Prostate gland (tissue), 2 donors: ENCODE results near the gene PHIP. TPM values are rescaled to one million over a fixed set of nuclear protein-coding genes. Genes with fewer than 3 reads are reported as not detected.

ENCODE experiments used
- DNase-seq: peaks from one replicate; pipeline ENCODE4 v3.0.0-alpha.2; 2019; ENCODE audit warnings: low spot score
- H3K27ac ChIP-seq, 2 donors: fragments of 200-600 bp; sonication (generic); 2 replicates each; pipeline ENCODE4 v1.5.1; 2017 to 2019
- H3K27me3 ChIP-seq: fragments of 200-600 bp; sonication (generic); replicated peaks from 2 replicates; pipeline ENCODE4 v1.5.1; 2019; ENCODE audit not compliant: insufficient read depth
- H3K36me3 ChIP-seq, 2 donors: fragments of 200-600 bp; sonication (generic); 1 replicate in 1 of 2; 2 replicates in 1 of 2; pipeline versions ENCODE4 v1.5.1 to v1.8.1; 2017 to 2019
- H3K4me1 ChIP-seq: fragments of 200-600 bp; sonication (generic); replicated peaks from 2 replicates; pipeline ENCODE4 v1.5.1; 2019
- H3K4me3 ChIP-seq, 2 donors: fragments of 200-600 bp; sonication (generic); 2 replicates each; pipeline ENCODE4 v1.5.1; 2017 to 2019
- H3K9me3 ChIP-seq: fragments of 200-600 bp; sonication (generic); 2 replicates; pipeline ENCODE4 v1.5.1; 2017
- POLR2A ChIP-seq: fragments of 450-650 bp; IDR thresholded peaks from one replicate; pipeline ENCODE4 v1.6.1; 2016; ENCODE audit warnings: antibody characterized with exemption, mild to moderate bottlenecking
- POLR2AphosphoS5 ChIP-seq: sonication (generic); formaldehyde crosslinking; IDR thresholded peaks from one replicate; pipeline ENCODE4 v1.6.1; 2017; ENCODE audit warnings: antibody characterized with exemption
- WGBS: methylation state at CpG from one replicate; pipeline ENCODE4 v1.1.5; 2018; 5-methylcytosine and 5-hydroxymethylcytosine counted together
- intact Hi-C: fragments of 100-400 bp; cut with DNase I; formaldehyde crosslinking; loops from one replicate; pipeline ENCODE4 v1.14.2; 2022
- total RNA-seq, 2 donors: library from RNA; depleted of rRNA; stranded (reverse); fragments of >200 nt; gene quantifications; one replicate each; pipeline ENCODE4 v1.1.0, GENCODE V29; 2016
- TF ChIP-seq, protein P1 (sequence below), 4 experiments: fragments of 200-600 bp in 2 of 4; fragments of 450-650 bp in 2 of 4; sonication (generic) in 2 of 4; IDR thresholded peaks; 1 replicate in 3 of 4; 2 replicates in 1 of 4; pipeline ENCODE4 v1.5.1; 2016 to 2019; ENCODE audit warnings: antibody characterized with exemption in 4 of 4, mild to moderate bottlenecking in 2 of 4, moderate library complexity in 2 of 4

Gene PHIP
- total RNA-seq, 2 donors from 2014 or later, result 29.6 to 31.8 TPM

DNA sequence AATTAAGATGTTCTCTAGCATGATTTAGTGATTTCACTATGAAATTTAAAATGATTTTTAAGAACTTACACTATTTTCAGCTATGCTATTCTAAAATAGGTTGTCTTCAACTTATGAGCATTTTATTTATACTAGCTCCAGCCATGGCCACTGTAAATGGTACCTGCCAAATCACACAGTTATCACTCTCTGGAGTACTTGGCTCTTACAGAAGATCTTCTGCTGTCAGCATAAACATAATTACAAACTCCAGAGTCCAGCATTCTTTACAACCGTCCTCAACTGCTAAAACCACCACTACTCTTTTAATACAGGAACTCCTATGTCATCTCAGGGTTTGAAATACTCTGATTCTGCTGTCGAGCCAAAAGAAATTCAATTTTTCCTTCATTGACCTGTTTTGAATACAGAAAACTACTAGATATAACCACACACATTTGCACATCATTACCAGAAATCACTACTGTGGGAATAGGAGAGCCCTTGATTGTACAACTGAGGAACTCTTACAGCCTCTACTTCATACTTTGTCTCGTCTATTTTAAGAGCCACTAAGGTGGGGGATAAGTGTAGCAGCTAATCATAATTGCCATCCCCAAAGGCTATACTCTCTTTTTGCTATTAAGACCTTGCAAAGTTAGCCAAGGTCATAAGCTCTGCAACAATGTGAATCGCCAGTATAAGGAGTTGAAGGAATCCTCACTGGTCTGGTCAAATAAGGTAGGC lies 93.7 kb downstream of the PHIP start:
- no peak overlapping the region for H3K27ac ChIP-seq
- no peaks in the 10 kb centered on the region for H3K9me3 ChIP-seq
- WGBS, result 80% methylated on average over 4 of the region's 4 CpGs
- TF ChIP-seq POLR2AphosphoS5, result no peak
- TF ChIP-seq POLR2A, result no peak
- TF ChIP-seq, protein P1, sequence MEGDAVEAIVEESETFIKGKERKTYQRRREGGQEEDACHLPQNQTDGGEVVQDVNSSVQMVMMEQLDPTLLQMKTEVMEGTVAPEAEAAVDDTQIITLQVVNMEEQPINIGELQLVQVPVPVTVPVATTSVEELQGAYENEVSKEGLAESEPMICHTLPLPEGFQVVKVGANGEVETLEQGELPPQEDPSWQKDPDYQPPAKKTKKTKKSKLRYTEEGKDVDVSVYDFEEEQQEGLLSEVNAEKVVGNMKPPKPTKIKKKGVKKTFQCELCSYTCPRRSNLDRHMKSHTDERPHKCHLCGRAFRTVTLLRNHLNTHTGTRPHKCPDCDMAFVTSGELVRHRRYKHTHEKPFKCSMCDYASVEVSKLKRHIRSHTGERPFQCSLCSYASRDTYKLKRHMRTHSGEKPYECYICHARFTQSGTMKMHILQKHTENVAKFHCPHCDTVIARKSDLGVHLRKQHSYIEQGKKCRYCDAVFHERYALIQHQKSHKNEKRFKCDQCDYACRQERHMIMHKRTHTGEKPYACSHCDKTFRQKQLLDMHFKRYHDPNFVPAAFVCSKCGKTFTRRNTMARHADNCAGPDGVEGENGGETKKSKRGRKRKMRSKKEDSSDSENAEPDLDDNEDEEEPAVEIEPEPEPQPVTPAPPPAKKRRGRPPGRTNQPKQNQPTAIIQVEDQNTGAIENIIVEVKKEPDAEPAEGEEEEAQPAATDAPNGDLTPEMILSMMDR (IDR thresholded peaks at IDR 0.05), result no peak
- no peak for DNase-seq
- intact Hi-C loops, result no loop called here
- no peaks in the 10 kb centered on the region for H3K36me3 ChIP-seq
- H3K4me3 ChIP-seq, result no peak overlapping the region
- no peaks in the 10 kb centered on the region for H3K27me3 ChIP-seq
- no peaks in the 10 kb centered on the region for H3K4me1 ChIP-seq

DNA sequence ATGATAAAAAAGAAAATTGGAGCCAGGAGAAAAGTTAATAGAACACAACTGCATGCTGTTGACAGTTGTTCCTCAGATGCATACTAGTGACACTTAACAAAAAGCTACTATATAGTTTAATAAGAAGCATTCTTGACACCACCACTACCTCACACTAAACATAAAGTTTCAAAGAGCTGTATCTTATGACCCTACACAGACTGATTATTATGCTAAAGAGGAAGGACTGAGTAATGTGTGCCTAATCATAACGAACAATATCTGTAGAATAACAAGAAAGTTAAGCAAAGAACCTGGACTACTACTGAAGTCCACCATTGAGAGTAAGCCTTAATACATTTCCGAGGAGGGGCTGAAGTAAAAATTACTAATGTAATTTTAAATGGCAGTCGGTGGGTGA lies 110.9 kb downstream of the PHIP start:
- no peak for DNase-seq
- WGBS, result 94% methylated on average over 3 of the region's 3 CpGs
- intact Hi-C loops, result no loop called here
- no peak overlapping the region for H3K27ac ChIP-seq
- H3K27me3 ChIP-seq, result no peaks in the 10 kb centered on the region
- peaks cover 0 to 3% of the 10 kb centered on the region in 2 donors for H3K36me3 ChIP-seq
- TF ChIP-seq POLR2A (no peak), POLR2AphosphoS5 (no peak)
- TF ChIP-seq, protein P1 (IDR thresholded peaks at IDR 0.05), result no peak
- no peaks in the 10 kb centered on the region for H3K4me1 ChIP-seq
- no peak overlapping the region for H3K4me3 ChIP-seq
- no peaks in the 10 kb centered on the region for H3K9me3 ChIP-seq

DNA sequence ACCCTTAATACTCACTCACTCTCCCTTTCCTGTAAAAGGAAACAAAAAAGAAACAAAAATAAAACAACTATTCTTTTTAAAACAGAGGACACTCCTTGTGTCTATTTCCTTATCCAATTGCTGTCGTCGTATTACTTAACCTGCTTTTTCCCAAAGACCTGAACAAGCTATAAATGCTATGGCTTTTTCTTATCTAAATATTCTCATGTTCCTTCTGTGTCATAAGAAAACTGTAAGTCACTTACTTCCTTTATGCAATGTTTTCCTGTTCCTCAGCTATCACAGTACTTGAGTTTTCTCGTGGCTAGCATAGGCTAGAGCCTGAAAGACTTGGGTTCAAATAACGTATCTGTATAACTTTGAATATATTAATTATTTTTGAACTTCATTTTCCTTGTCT lies 111.5 kb downstream of the PHIP start:
- TF ChIP-seq, protein P1 (IDR thresholded peaks at IDR 0.05), result no peak
- TF ChIP-seq POLR2A, result no peak
- TF ChIP-seq POLR2AphosphoS5, result no peak
- Histone ChIP-seq H3K36me3 (peaks cover 0 to 3% of the 10 kb centered on the region in 2 donors), H3K9me3 (no peaks in the 10 kb centered on the region), H3K27me3 (no peaks in the 10 kb centered on the region), H3K4me1 (no peaks in the 10 kb centered on the region), H3K4me3 (no peak overlapping the region), H3K27ac (no peak overlapping the region)
- intact Hi-C loops, result no loop called here
- DNase-seq, result no peak
- 91% methylated on average over 4 of the region's 4 CpGs for WGBS

DNA sequence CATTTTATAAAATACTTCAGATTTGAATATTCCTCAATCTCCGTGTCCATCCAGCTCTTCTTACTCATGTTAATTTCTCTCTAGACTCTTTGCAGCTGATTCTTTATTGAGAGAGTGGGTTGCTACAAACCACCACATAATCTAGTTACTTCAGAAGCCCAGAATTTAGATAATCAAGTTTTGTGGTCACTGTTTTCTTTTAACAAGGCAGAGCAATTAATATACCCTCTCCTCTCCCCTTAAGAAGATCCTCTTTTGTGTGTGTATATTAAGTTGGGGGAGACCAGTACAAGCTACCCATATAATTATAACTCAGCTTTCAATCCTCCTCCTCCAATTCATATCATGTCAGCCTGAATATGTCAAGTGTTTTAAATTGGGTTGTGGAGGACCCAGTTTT lies 115.6 kb downstream of the PHIP start:
- Histone ChIP-seq H3K4me1 (no peaks in the 10 kb centered on the region), H3K36me3 (peaks cover 0 to 3% of the 10 kb centered on the region in 2 donors), H3K4me3 (no peak overlapping the region), H3K9me3 (no peaks in the 10 kb centered on the region), H3K27me3 (no peaks in the 10 kb centered on the region), H3K27ac (no peak overlapping the region)
- no peak for DNase-seq
- intact Hi-C loops, result no loop called here
- no peak for TF ChIP-seq POLR2A
- TF ChIP-seq, protein P1 (IDR thresholded peaks at IDR 0.05), result no peak
- no peak for TF ChIP-seq POLR2AphosphoS5
- 91% methylated on average over 1 of the region's 1 CpG for WGBS

DNA sequence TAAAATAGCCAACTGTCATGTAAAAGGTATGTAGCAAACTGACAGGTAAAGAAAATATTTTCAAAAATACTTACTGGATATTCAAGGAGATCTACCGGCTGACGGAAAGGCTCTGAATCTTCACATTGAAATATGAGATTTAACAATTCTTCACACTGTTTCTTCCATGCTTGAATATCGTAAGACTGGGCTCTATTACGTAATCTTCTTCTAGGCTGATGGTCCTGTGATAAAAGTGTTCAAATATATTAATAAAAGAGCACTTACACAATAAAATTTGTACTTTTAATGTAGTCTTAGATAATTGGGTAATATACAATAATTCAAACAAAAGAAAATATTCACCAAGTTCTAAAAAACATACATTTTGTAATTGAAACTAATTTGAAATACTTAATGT lies 123.3 kb downstream of the PHIP start:
- H3K4me3 ChIP-seq, result no peak overlapping the region
- no peaks in the 10 kb centered on the region for H3K27me3 ChIP-seq
- DNase-seq, result no peak
- peaks cover 0 to 9% of the 10 kb centered on the region in 2 donors for H3K36me3 ChIP-seq
- no peaks in the 10 kb centered on the region for H3K9me3 ChIP-seq
- no peak overlapping the region for H3K27ac ChIP-seq
- TF ChIP-seq POLR2A (no peak), POLR2AphosphoS5 (no peak)
- TF ChIP-seq, protein P1 (IDR thresholded peaks at IDR 0.05), result no peak
- WGBS, result 96% methylated on average over 4 of the region's 4 CpGs
- intact Hi-C loops, result no loop called here
- no peaks in the 10 kb centered on the region for H3K4me1 ChIP-seq
